PC-9 (cell line): ENCODE data around the gene C10orf67. TPM values are rescaled to one million over a fixed set of nuclear protein-coding genes. Genes with fewer than 3 reads are reported as not detected.
"Not testable (repeated sequence)": the region's sequence is repeated elsewhere in the genome, so short reads cannot be mapped to it uniquely, and the experiment has no call there.

Experiments
- BruUV-seq: library from RNA; stranded (reverse); fragments of 400-500 nt; replicated peaks from 2 replicates; lab custom pipeline; 2021; lab: Mats Ljungman, UMichigan
- CTCF ChIA-PET: fragments of 300-600 bp; sonication (Branson Sonifier 250); formaldehyde crosslinking; loops from one replicate; lab custom pipeline; 2022; ENCODE audit warnings: antibody characterized with exemption; lab: Charles Lee
- POLR2A ChIA-PET: fragments of 300-600 bp; sonication (Branson Sonifier 250); formaldehyde crosslinking; loops from one replicate; lab custom pipeline; 2022; ENCODE audit warnings: antibody characterized with exemption; ENCODE audit not compliant: unreplicated experiment; lab: Charles Lee
- DNase-seq, 2 experiments: peaks; one replicate each; pipeline versions ENCODE4 v3.0.0 to v3.0.0-alpha.2; 2015 to 2022; ENCODE audit warnings: mixed read lengths in 1 of 2
- H2AFZ ChIP-seq: fragments of 200-600 bp; sonication (generic); 2 replicates; pipeline ENCODE4 v1.8.1; 2017; ENCODE audit warnings: antibody characterized with exemption
- H3F3A ChIP-seq: fragments of 200-600 bp; sonication (generic); 2 replicates; pipeline ENCODE4 v1.8.1; 2017; ENCODE audit warnings: antibody characterized with exemption, mild to moderate bottlenecking, low read depth; ENCODE audit not compliant: insufficient read depth
- H3K27ac ChIP-seq: fragments of 200-600 bp; sonication (generic); 2 replicates; pipeline ENCODE4 v1.6.1; 2016; ENCODE audit warnings: mixed run types
- H3K27me3 ChIP-seq: fragments of 200-600 bp; sonication (generic); 2 replicates; pipeline ENCODE4 v1.6.1; 2016; ENCODE audit warnings: low read depth, mixed run types; ENCODE audit not compliant: insufficient read depth
- H3K36me3 ChIP-seq: fragments of 200-600 bp; sonication (generic); 2 replicates; pipeline ENCODE4 v1.6.1; 2016; ENCODE audit warnings: low read depth, mixed run types
- H3K4me1 ChIP-seq: fragments of 200-600 bp; sonication (generic); replicated peaks from 2 replicates; pipeline ENCODE4 v1.6.1; 2016; ENCODE audit warnings: mixed run types; ENCODE audit not compliant: insufficient read depth
- H3K4me2 ChIP-seq: fragments of 200-600 bp; sonication (generic); 2 replicates; pipeline ENCODE4 v1.6.1; 2017; ENCODE audit warnings: mixed run types
- H3K4me3 ChIP-seq: fragments of 200-600 bp; sonication (generic); 2 replicates; pipeline ENCODE4 v1.6.1; 2016; ENCODE audit warnings: mixed run types
- H3K79me2 ChIP-seq: fragments of 200-600 bp; sonication (generic); 2 replicates; pipeline ENCODE4 v1.6.1; 2017; ENCODE audit warnings: low read depth, mixed run types
- H3K9me2 ChIP-seq: fragments of 200-600 bp; sonication (generic); 2 replicates; pipeline ENCODE4 v1.8.1; 2017; ENCODE audit warnings: mild to moderate bottlenecking; ENCODE audit not compliant: insufficient read depth
- H3K9me3 ChIP-seq: fragments of 200-600 bp; sonication (generic); 2 replicates; pipeline ENCODE4 v1.8.1; 2016; ENCODE audit warnings: low read depth; ENCODE audit not compliant: insufficient read depth
- H4K20me1 ChIP-seq: fragments of 200-600 bp; sonication (generic); 2 replicates; pipeline ENCODE4 v1.8.1; 2017; ENCODE audit not compliant: insufficient read depth
- EZH2 ChIP-seq: fragments of 200-600 bp; sonication (generic); IDR thresholded peaks from 2 replicates; pipeline ENCODE4 v1.8.0; 2017; ENCODE audit warnings: antibody characterized with exemption, low read depth
- intact Hi-C: fragments of 100-400 bp; cut with micrococcal nuclease; formaldehyde crosslinking; loops from one replicate; pipeline ENCODE4 v1.10.0; 2022; ENCODE audit not compliant: unreplicated experiment
- total RNA-seq: library from RNA; stranded (reverse); gene quantifications from 2 replicates; pipeline ENCODE4 v1.2.3, GENCODE V29; 2021
- TF ChIP-seq, protein P1 (sequence below): fragments of 200-600 bp; sonication (generic); conservative IDR thresholded peaks from 2 replicates; pipeline ENCODE4 v1.6.1; 2017; ENCODE audit warnings: mixed run types, antibody characterized with exemption, mild to moderate bottlenecking, moderate library complexity

C10orf67 gene
- total RNA-seq, 1 experiment from 2014 or later: 1.2 TPM

DNA sequence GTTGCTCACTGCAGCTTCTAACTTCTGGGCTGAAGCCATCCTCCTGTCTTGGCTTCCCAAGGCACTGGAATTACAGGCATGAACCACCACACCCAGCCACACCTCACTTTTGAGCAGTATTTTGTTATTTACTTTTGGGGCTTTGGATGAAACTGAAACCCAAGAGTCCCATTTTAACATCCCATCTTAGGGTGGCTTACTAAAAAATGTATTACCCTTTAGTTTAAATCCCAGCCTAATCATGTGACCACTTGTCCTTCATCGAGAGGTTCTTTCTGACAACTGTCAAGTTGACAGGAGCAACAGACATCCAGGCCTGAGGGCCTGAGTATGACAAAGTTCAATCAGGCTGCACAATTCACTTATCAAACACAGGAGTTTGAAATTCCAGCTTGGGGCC lies 33.6 kb downstream of the C10orf67 start:
- no peak overlapping the region for H3K27ac ChIP-seq
- H3K4me3 ChIP-seq: no peak overlapping the region
- no peaks in the 10 kb centered on the region for H4K20me1 ChIP-seq
- CTCF ChIA-PET: interaction anchor here (0.8 kb wide), 1 partner anchor 153 kb away, joined by 3 read pairs; no protein-coding TSS in a partner anchor
- POLR2A ChIA-PET: no interaction called here
- H3K4me2 ChIP-seq: no peak overlapping the region
- BruUV-seq: no TSS peak
- no peaks in the 10 kb centered on the region for H3K27me3 ChIP-seq
- TF ChIP-seq, protein P1, sequence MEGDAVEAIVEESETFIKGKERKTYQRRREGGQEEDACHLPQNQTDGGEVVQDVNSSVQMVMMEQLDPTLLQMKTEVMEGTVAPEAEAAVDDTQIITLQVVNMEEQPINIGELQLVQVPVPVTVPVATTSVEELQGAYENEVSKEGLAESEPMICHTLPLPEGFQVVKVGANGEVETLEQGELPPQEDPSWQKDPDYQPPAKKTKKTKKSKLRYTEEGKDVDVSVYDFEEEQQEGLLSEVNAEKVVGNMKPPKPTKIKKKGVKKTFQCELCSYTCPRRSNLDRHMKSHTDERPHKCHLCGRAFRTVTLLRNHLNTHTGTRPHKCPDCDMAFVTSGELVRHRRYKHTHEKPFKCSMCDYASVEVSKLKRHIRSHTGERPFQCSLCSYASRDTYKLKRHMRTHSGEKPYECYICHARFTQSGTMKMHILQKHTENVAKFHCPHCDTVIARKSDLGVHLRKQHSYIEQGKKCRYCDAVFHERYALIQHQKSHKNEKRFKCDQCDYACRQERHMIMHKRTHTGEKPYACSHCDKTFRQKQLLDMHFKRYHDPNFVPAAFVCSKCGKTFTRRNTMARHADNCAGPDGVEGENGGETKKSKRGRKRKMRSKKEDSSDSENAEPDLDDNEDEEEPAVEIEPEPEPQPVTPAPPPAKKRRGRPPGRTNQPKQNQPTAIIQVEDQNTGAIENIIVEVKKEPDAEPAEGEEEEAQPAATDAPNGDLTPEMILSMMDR: no peak
- TF ChIP-seq EZH2: no peak
- no peaks in the 10 kb centered on the region for H3K79me2 ChIP-seq
- no peaks in the 10 kb centered on the region for H3K9me2 ChIP-seq
- 0 out of 2 replicates have a peak, but pooled peaks cover 5% of the 10 kb centered on the region for H3K4me1 ChIP-seq
- intact Hi-C loops: no loop called here
- no peaks in the 10 kb centered on the region for H3K36me3 ChIP-seq
- DNase-seq: no peak
- no peaks in the 10 kb centered on the region for H3F3A ChIP-seq
- no peaks in the 10 kb centered on the region for H3K9me3 ChIP-seq
- H2AFZ ChIP-seq: no peak overlapping the region

DNA sequence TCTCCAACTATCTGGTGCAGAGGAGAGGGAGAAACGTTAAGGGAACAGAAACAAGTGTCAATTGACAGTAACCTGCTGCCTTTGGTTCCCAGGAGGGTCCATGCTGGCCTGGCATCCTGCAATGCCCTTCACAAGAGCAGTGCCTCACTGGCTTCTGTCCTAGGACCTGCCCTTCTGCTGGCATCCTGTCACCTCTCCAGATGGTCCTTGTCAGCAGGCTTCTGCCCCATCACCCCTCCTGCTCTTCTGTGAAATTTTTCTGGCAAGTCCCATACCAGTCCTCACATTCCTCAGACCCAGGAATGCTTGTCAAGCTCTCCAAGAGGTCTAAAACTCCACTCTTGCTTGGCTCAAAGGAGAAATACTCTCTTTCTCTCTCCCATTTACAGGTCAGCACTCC lies 34.2 kb downstream of the C10orf67 start:
- BruUV-seq: no TSS peak

DNA sequence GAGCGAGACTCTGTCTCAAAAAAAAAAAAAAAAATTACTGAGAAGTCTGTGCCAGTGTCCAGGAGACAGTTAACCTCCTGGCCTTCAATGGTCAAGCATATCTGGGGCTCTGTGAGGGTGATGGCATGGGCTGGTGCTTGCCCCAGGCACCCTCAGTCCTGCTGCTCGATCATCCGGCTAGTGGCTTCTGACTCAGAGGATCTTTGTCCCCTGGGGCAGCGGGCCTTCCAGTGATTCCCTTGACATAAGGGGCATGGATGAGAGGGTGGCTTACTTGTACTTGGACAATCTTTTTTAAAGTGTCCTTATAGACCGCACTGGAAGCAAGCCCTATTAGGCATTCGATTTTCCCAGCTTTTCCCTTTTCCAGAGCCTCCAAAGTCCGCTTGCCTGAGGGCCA lies 44.6 kb downstream of the C10orf67 start:
- CTCF ChIA-PET, H3K4me1 ChIP-seq, H3K4me2 ChIP-seq, H3K36me3 ChIP-seq, H3K27ac ChIP-seq, intact Hi-C loops, H3K79me2 ChIP-seq, H3K27me3 ChIP-seq, H4K20me1 ChIP-seq, POLR2A ChIA-PET, H3F3A ChIP-seq, H3K9me3 ChIP-seq, H3K9me2 ChIP-seq, DNase-seq, BruUV-seq, H2AFZ ChIP-seq, H3K4me3 ChIP-seq: not testable (repeated sequence)

More for the DNA sequence above, 34.2 kb downstream of the C10orf67 start:
- Histone ChIP-seq H4K20me1 (no peaks in the 10 kb centered on the region), H3K4me3 (no peak overlapping the region), H3K4me1 (0 out of 2 replicates have a peak, but pooled peaks cover 5% of the 10 kb centered on the region), H3K27ac (no peak overlapping the region), H3F3A (no peaks in the 10 kb centered on the region), H2AFZ (no peak overlapping the region), H3K79me2 (no peaks in the 10 kb centered on the region), H3K9me3 (no peaks in the 10 kb centered on the region), H3K9me2 (no peaks in the 10 kb centered on the region), H3K36me3 (no peaks in the 10 kb centered on the region), H3K27me3 (no peaks in the 10 kb centered on the region), H3K4me2 (no peak overlapping the region)
- TF ChIP-seq, protein P1: no peak
- TF ChIP-seq EZH2: no peak
- DNase-seq: no peak
- intact Hi-C loops: no loop called here
- POLR2A ChIA-PET: no interaction called here
- CTCF ChIA-PET: interaction anchor here (0.8 kb wide), 1 partner anchor 152 kb away, joined by 3 read pairs; no protein-coding TSS in a partner anchor
